GM19328 (cell line): ENCODE results near the gene PDZD7.

Experiments
- ATAC-seq: cut with Tn5 transposase; IDR thresholded peaks from one replicate; pipeline ENCODE4 v1.9.1; 2021; ENCODE audit warnings: mild to moderate bottlenecking, moderate library complexity; ENCODE audit not compliant: unreplicated experiment

The PDZD7 gene

GRCh38 chr10:101020427-101021075 lies 10.4 kb downstream of the PDZD7 start:
- ATAC-seq = no peak

DNA sequence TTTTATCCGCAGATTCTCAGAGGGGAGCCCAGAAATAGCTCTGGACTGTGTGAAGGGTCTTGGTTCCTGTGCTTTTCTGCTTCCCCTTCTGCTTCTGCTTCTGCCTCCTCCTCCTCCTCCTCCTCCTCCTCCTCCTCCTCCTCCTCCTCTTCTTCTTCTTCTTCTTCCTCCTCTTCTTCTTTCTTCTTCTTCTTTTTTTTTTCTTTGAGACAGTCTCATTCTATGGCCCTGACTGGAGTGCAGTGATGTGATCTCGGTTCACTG lies 11.6 kb downstream of the PDZD7 start:
- ATAC-seq = no peak

GRCh38 chr10:101018600-101019439 lies 12.1 kb downstream of the PDZD7 start:
- ATAC-seq = no peak

DNA sequence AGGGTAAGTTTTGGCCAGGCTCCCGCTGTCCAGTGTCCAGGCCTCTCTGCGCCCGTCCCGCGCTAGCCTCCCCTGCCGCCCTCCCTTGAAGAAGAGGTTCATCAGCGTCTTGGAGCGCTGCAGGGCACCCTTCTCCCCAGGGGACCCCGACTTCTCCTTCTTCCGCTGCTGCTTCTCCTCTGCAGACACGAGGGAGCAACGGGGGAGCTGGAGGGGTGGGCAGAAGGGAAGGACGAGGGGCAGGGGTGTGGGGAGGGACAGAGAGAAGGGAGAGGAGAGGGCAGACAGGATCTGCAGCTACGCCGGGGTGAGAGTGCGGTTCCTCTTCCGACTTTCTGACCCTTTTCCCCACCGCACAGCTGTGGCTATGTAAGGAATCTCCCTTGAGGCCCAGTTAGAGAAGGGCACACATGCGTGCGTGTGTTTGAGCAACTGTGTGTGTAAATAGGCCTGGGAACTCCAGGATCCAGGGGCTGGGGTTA lies 12.8 kb downstream of the PDZD7 start:
- ATAC-seq = no peak

GRCh38 chr10:101016814-101017213 lies 14.1 kb downstream of the PDZD7 start:
- ATAC-seq = no peak

DNA sequence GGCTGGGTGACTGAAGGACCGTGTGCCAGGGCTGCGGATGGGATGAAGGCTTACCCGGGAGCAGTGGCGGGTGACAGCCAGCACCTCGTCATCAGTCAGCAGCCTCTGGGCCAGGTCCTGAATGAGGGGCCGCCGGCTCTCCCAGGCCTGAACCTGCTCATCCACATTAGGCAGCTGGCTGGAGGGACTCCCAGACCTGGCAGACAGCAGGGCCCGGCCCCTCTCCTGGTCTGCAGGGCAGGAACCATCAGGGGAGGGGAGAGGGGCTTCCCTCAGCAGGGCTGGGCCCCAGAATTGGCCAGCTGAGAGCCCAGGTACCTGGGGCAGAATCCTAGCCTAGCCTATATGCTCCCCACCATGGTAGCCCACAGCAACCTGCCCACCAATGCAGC lies 15.4 kb downstream of the PDZD7 start:
- no peak for ATAC-seq

- ATAC-seq = no peak
Measured at GRCh38 chr10:101014966-101015581, 15.9 kb downstream of the PDZD7 start.

- no peak for ATAC-seq
Measured at GRCh38 chr10:101014230-101014884, 16.6 kb downstream of the PDZD7 start.

- ATAC-seq = no peak
Measured at GRCh38 chr10:101013365-101013825, 17.5 kb downstream of the PDZD7 start.

DNA sequence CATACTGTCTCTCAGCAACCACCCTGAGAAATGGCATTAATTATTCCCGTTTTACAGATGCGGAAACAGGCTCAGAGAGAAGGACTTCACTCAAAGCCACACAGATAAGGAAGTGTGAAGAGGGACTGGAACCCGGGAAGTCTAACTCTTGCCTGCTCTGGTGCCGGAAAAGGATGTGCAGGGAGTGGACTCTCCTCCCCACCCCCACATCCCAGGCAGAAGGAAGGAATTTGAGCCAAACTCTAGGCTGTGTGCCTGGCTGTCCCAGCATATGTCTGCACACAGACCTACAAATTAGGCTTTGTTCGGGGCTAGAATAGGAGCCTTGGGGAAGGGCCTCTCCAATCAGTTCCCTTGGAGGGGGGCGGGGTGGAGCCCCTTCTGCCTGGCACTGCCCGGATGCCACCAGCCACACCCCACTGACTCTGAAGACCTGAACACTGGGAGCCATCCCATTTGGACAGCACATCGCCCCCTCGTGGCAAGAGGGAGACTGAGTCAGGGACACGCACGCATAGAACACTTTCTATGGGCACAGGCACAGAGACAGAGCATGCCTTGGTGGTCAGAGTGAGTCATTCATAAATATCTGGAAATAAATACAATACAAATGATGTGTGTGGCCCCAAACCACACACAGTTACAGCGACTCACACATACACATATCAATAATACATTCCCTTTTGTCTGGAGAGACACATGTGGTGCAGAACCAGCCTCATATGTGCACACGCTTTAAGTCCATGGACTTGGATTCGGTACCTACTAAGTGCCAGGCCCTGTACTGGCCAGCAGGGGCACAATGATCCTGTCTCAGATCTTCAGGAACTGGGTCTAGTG lies 18.2 kb downstream of the PDZD7 start:
- no peak for ATAC-seq

- ATAC-seq = no peak
Measured at GRCh38 chr10:101011517-101012423, 19.2 kb downstream of the PDZD7 start.

- ATAC-seq = no peak
Measured at GRCh38 chr10:101010329-101010728, 20.6 kb downstream of the PDZD7 start.

DNA sequence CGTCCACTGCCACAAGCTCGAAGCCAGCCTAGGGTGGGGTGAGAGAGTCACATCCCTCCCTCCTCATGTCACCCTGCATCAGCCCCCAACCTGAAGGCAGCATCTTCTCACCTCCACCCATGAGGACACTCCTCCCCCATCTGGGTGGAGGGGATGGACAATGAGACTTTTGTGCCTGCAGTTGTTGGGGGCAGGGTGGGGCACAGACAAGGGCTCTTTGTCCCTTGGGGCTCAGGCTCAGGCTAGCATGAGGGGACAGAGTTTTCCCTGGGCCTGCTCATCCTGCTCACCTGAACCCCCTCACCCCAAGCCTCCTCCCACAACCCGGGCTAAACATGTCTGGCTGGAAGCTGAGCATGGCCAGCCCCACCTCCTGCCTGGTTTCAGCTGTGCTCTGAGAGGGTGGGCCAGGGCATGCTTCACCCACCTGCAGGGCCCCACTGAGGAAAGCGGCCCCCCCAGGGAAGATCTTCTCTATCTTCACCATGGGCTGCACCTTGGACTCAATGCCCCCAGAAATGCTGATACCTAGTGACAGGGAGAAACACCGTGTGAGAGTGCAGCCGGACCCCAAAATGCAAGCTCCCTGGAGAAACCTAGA lies 22.0 kb downstream of the PDZD7 start:
- no peak for ATAC-seq

DNA sequence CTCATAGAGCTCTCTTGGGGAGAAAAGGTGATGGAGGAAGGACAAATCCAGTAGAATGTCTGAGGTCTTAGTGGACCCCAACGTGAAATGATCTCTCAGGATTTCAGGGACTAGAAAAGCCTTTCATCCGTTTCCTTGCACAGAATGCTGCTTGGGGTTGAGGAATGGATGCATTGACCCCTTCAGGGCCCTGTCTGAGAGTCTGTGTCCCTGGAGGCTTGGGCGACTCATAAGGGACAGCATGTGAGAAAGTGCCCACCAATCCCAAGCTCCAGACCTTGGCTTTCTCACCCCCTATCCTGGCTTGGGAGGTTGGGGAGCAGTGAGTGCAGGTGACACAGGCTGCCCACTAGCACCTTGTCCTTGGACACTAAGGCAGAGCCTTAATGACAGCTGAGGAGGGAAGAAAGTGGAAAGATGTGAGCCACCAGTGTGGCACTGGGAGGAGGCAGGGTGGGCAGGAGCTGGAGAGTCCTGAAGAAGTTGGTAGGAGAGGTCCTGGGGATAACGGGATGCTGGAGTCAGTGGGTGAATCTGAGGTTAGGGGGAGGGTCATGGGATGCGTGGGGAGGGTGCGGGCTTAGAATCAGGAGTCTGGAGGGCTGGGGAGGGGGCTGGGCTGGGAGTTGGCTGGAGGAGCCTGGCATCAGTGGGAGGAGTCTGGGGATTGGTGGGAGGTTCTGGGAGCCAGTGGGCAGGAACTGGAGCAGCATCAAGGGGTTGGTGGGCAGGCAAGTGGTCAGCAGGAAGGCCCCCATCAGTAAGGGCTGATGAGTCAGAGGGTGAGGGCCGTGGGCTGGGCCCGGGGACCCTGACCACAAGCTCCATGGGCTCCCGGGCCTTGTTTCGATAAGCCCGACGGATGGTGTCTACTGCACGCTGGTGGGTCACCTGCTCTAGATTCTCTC lies 22.8 kb downstream of the PDZD7 start:
- no peak for ATAC-seq

- ATAC-seq = no peak
Measured at GRCh38 chr10:101007099-101007711, 23.7 kb downstream of the PDZD7 start.

- ATAC-seq = no peak
Measured at GRCh38 chr10:101006593-101007098, 24.3 kb downstream of the PDZD7 start.

- no peak for ATAC-seq
Measured at GRCh38 chr10:101005869-101006567, 24.9 kb downstream of the PDZD7 start.
